ENCODE measurements around the gene ARID3A.

ARID3A gene

DNA sequence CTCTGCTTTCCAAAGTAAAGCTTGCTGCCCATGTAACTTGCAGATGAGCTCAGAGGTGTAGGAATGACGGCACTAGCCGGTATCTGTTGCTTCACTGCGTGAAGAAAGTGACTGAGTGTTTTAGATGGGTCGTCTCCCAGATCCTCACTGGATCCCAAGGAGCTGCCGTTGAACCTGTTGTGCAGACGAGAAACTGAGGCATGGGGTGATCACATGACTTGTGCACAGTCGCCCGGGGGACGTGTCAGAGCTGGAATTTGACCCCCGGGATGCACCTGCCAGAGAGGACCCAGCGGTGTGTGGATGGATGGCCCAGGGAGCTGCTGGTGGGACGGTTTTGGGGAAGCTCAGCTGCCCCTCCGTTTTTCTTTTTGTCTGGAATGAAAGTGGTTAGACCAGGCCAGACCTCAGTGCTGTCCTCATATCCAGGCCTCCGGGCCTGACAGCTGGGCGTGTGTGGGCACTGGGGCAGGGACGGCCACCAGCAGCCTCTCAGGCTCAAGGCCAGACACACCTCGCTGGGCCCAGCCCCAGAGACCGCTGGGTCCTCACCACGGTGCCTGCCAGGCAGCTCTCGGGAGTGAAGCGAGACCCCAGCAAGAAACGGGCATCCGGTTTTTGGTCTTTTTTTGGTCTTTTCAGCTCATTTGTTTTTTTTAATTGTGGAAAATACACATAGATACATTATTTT lies 12.5 kb downstream of the ARID3A start:
- Mint-ChIP-seq H3K36me3 (ENCODE audit: low read depth) (peaks cover 23% of the 10 kb centered on the region), H3K4me3 (no peak overlapping the region), H3K27me3 (ENCODE audit: low read depth) (peaks cover 2% of the 10 kb centered on the region), H3K9me3 (no peaks in the 10 kb centered on the region), H3K4me1 (ENCODE audit: low read depth) (peaks cover 15% of the 10 kb centered on the region), H3K27ac (no peak overlapping the region)
- no peak for DNase-seq (ENCODE audit: low spot score)

- peaks cover 25% of the 10 kb centered on the region for H3K36me3 Mint-ChIP-seq (ENCODE audit: low read depth)
- H3K4me3 Mint-ChIP-seq, result no peak overlapping the region
These were observed 13.6 kb downstream of the ARID3A start for GRCh38 chr19:939439-939838.

GRCh38 chr19:939922-940321 lies 14.1 kb downstream of the ARID3A start:
- peaks cover 2% of the 10 kb centered on the region for H3K27me3 Mint-ChIP-seq (ENCODE audit: low read depth)
- peaks cover 25% of the 10 kb centered on the region for H3K36me3 Mint-ChIP-seq (ENCODE audit: low read depth)
- H3K4me1 Mint-ChIP-seq (ENCODE audit: low read depth), result peaks cover 17% of the 10 kb centered on the region
- peak overlapping the region; percentile 51 for H3K27ac Mint-ChIP-seq
- peak overlapping the region; percentile 65 for H3K4me3 Mint-ChIP-seq
- no peak for DNase-seq (ENCODE audit: low spot score)
- H3K9me3 Mint-ChIP-seq, result no peaks in the 10 kb centered on the region

More at GRCh38 chr19:939439-939838, 13.6 kb downstream of the ARID3A start:
- Mint-ChIP-seq H3K4me1 (ENCODE audit: low read depth) (peaks cover 15% of the 10 kb centered on the region), H3K27me3 (ENCODE audit: low read depth) (peaks cover 2% of the 10 kb centered on the region), H3K9me3 (no peaks in the 10 kb centered on the region), H3K27ac (no peak overlapping the region)
- DNase-seq (ENCODE audit: low spot score), result no peak

- Mint-ChIP-seq H3K36me3 (ENCODE audit: low read depth) (peaks cover 25% of the 10 kb centered on the region), H3K4me3 (peak overlapping the region; percentile 73), H3K27ac (no peak overlapping the region), H3K9me3 (no peaks in the 10 kb centered on the region), H3K27me3 (ENCODE audit: low read depth) (peaks cover 2% of the 10 kb centered on the region), H3K4me1 (ENCODE audit: low read depth) (peaks cover 18% of the 10 kb centered on the region)
- peak; percentile 25 for DNase-seq (ENCODE audit: low spot score)
These were observed 14.9 kb downstream of the ARID3A start for GRCh38 chr19:940591-941291.

- peaks cover 2% of the 10 kb centered on the region for H3K27me3 Mint-ChIP-seq (ENCODE audit: low read depth)
- peak overlapping the region; percentile 73 for H3K4me3 Mint-ChIP-seq
- no peak for DNase-seq (ENCODE audit: low spot score)
- H3K36me3 Mint-ChIP-seq (ENCODE audit: low read depth), result peaks cover 25% of the 10 kb centered on the region
- H3K27ac Mint-ChIP-seq, result peak overlapping the region; percentile 65
- H3K9me3 Mint-ChIP-seq, result no peaks in the 10 kb centered on the region
- H3K4me1 Mint-ChIP-seq (ENCODE audit: low read depth), result peaks cover 18% of the 10 kb centered on the region
These were observed 15.7 kb downstream of the ARID3A start for GRCh38 chr19:941292-942132.

- peaks cover 21% of the 10 kb centered on the region for H3K36me3 Mint-ChIP-seq (ENCODE audit: low read depth)
- H3K27ac Mint-ChIP-seq, result no peak overlapping the region
- H3K4me1 Mint-ChIP-seq (ENCODE audit: low read depth), result peaks cover 18% of the 10 kb centered on the region
- no peaks in the 10 kb centered on the region for H3K9me3 Mint-ChIP-seq
- peaks cover 2% of the 10 kb centered on the region for H3K27me3 Mint-ChIP-seq (ENCODE audit: low read depth)
- no peak for DNase-seq (ENCODE audit: low spot score)
- no peak overlapping the region for H3K4me3 Mint-ChIP-seq
These were observed 16.4 kb downstream of the ARID3A start for GRCh38 chr19:942133-942645.

- DNase-seq (ENCODE audit: low spot score), result no peak
- peaks cover 14% of the 10 kb centered on the region for H3K36me3 Mint-ChIP-seq (ENCODE audit: low read depth)
- peaks cover 13% of the 10 kb centered on the region for H3K4me1 Mint-ChIP-seq (ENCODE audit: low read depth)
- no peaks in the 10 kb centered on the region for H3K9me3 Mint-ChIP-seq
- H3K27me3 Mint-ChIP-seq (ENCODE audit: low read depth), result peaks cover 2% of the 10 kb centered on the region
- H3K27ac Mint-ChIP-seq, result no peak overlapping the region
- H3K4me3 Mint-ChIP-seq, result no peak overlapping the region
These were observed 17.8 kb downstream of the ARID3A start for GRCh38 chr19:943551-944170.

DNA sequence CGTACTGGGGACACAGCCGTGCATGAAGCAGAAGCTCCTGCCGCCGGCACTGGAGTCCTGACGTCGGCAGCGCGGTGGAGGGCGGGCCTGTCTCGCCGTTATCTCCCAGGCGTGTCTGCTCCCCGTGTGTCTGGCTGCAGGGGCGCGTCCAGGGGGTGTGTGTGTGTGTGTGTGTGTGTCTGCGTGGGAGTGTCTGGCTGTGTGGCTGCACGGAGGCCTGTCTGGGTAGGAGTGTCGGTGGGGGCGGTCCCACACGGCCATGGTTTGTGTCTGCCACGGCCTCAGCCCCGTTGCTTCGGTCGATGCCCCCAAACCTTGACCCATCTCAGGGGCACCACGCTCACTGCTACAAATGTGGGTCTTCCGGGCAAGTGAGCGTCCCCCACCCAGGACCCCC lies 18.3 kb downstream of the ARID3A start:
- peaks cover 14% of the 10 kb centered on the region for H3K36me3 Mint-ChIP-seq (ENCODE audit: low read depth)
- peaks cover 2% of the 10 kb centered on the region for H3K27me3 Mint-ChIP-seq (ENCODE audit: low read depth)
- no peak overlapping the region for H3K4me3 Mint-ChIP-seq
- no peaks in the 10 kb centered on the region for H3K9me3 Mint-ChIP-seq
- DNase-seq (ENCODE audit: low spot score), result no peak
- H3K4me1 Mint-ChIP-seq (ENCODE audit: low read depth), result peaks cover 13% of the 10 kb centered on the region
- H3K27ac Mint-ChIP-seq, result no peak overlapping the region

- Mint-ChIP-seq H3K9me3 (no peaks in the 10 kb centered on the region), H3K27ac (no peak overlapping the region), H3K36me3 (ENCODE audit: low read depth) (peaks cover 14% of the 10 kb centered on the region), H3K4me3 (no peak overlapping the region), H3K4me1 (ENCODE audit: low read depth) (peaks cover 13% of the 10 kb centered on the region), H3K27me3 (ENCODE audit: low read depth) (peaks cover 2% of the 10 kb centered on the region)
- no peak for DNase-seq (ENCODE audit: low spot score)
These were observed 18.9 kb downstream of the ARID3A start for GRCh38 chr19:944663-945241.

GRCh38 chr19:945401-946252 lies 19.8 kb downstream of the ARID3A start:
- Mint-ChIP-seq H3K36me3 (ENCODE audit: low read depth) (peaks cover 8% of the 10 kb centered on the region), H3K27ac (no peak overlapping the region), H3K9me3 (no peaks in the 10 kb centered on the region), H3K4me3 (no peak overlapping the region), H3K27me3 (ENCODE audit: low read depth) (no peaks in the 10 kb centered on the region), H3K4me1 (ENCODE audit: low read depth) (peaks cover 7% of the 10 kb centered on the region)
- no peak for DNase-seq (ENCODE audit: low spot score)

DNA sequence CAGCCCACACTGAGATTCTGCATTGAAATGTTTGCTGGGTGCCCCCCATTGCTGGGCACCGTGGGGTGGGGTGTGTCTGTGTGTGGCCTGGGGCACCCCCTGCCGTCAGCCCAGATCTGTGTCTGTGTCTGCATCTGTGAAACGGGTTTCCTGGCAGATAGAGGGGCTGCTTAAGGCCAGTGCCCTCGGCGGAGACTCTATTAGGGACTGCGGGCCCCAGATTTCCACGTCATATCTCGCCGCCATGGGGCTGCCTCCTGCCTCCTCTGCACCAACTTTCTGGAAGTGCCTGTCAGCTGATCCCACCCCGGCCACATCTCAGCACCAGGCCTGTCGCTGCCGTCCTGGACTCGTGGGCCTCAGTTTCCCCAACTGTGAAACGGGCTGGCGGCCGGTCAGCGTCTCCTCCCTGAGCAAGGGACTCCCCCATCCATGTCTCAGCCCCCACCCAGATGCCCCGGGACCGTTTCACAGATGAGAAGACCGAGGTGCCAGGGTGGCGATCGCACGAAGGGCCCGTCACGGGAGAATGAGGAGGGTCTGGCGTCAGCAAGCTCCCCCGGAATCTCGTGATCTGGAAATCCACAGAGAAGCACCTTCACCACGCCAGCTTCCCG lies 21.4 kb downstream of the ARID3A start:
- Mint-ChIP-seq H3K36me3 (ENCODE audit: low read depth) (peaks cover 3% of the 10 kb centered on the region), H3K27ac (no peak overlapping the region), H3K9me3 (no peaks in the 10 kb centered on the region), H3K4me3 (no peak overlapping the region), H3K27me3 (ENCODE audit: low read depth) (no peaks in the 10 kb centered on the region), H3K4me1 (ENCODE audit: low read depth) (peaks cover 3% of the 10 kb centered on the region)
- DNase-seq (ENCODE audit: low spot score), result no peak

DNA sequence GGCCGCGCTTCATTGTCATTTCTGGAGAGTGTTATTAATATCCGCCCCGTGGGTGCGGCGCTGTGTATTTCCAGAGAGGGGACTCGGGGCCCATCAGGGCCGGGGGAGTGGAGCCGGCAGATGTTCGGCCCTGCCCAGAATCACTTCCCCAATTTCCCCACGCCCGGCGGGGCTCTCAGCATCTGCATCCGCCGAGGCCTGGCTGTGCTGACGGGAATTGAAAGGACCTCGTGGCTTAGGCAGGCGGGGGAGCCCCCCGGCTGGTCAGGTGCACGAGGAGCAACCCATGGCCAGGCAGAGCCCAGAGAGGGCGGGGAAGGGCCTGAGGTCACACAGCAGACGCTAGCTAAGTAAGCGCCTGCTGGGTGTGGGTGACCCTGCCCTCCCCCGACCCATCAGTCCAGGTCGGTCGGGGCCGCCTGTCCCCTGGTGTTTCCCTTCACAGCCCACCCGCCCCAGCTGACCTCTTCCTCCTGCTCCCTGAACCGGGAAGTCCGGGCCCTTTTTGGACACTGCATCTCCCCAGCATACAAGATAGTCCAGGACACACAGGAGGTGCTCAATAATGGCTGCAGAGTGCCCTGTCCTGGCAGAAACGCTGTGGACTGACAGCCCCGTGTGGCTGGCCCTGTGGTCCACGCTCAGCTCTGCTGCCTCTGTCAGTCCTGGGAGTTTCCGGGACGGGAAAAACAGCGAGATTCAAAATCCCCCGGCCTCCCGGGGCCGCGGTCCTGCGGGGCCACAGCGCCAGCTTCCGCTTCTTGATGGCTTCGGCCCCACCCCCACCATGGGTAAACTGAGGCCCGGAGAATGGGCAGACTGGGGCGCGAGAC lies 22.1 kb downstream of the ARID3A start:
- no peak overlapping the region for H3K4me3 Mint-ChIP-seq
- peaks cover 3% of the 10 kb centered on the region for H3K36me3 Mint-ChIP-seq (ENCODE audit: low read depth)
- DNase-seq (ENCODE audit: low spot score), result no peak
- H3K9me3 Mint-ChIP-seq, result no peaks in the 10 kb centered on the region
- H3K4me1 Mint-ChIP-seq (ENCODE audit: low read depth), result peaks cover 3% of the 10 kb centered on the region
- H3K27ac Mint-ChIP-seq, result no peak overlapping the region
- no peaks in the 10 kb centered on the region for H3K27me3 Mint-ChIP-seq (ENCODE audit: low read depth)
